A673 (cell line): ENCODE data around the gene SLC38A5. TPM values are rescaled to one million over a fixed set of nuclear protein-coding genes. Genes with fewer than 3 reads are reported as not detected.

ENCODE experiments used
- BruUV-seq: library from RNA; stranded (reverse); fragments of 400-500 nt; replicated peaks from 2 replicates; lab custom pipeline; 2021; lab: Mats Ljungman, UMichigan
- CTCF ChIA-PET: fragments of 300-600 bp; sonication (Branson Sonifier 250); formaldehyde crosslinking; loops from one replicate; lab custom pipeline; 2022; ENCODE audit warnings: antibody characterized with exemption; lab: Charles Lee
- POLR2A ChIA-PET: fragments of 300-600 bp; sonication (Branson Sonifier 250); formaldehyde crosslinking; loops from one replicate; lab custom pipeline; 2022; ENCODE audit warnings: antibody characterized with exemption; ENCODE audit not compliant: low non-redundant PET; lab: Charles Lee
- DNase-seq: peaks from one replicate; pipeline ENCODE4 v3.0.0-alpha.2; 2015; ENCODE audit warnings: low spot score
- H3K27ac ChIP-seq: fragments of 200-600 bp; sonication (generic); 2 replicates; pipeline ENCODE4 v1.5.1; 2016; ENCODE audit warnings: mixed run types, low read depth, mild to moderate bottlenecking, mixed read lengths, antibody characterized with exemption, low read length; ENCODE audit not compliant: poor library complexity, severe bottlenecking
- H3K27me3 ChIP-seq: fragments of 200-600 bp; sonication (generic); replicated peaks from 2 replicates; pipeline ENCODE4 v1.6.1; 2017; ENCODE audit warnings: mixed run types, low read depth, mild to moderate bottlenecking, mixed read lengths, antibody characterized with exemption, low read length; ENCODE audit not compliant: insufficient read depth, poor library complexity
- H3K36me3 ChIP-seq: fragments of 200-600 bp; sonication (generic); 2 replicates; pipeline ENCODE4 v1.6.1; 2016; ENCODE audit warnings: mixed run types, mild to moderate bottlenecking, mixed read lengths, antibody characterized with exemption, low read length; ENCODE audit not compliant: insufficient read depth, poor library complexity, severe bottlenecking
- H3K4me1 ChIP-seq: fragments of 200-600 bp; sonication (generic); 2 replicates; pipeline ENCODE4 v1.6.1; 2017; ENCODE audit warnings: mixed run types, mild to moderate bottlenecking, mixed read lengths, antibody characterized with exemption, low read length; ENCODE audit not compliant: insufficient read depth, poor library complexity, severe bottlenecking
- H3K4me3 ChIP-seq: fragments of 200-600 bp; sonication (generic); 2 replicates; pipeline ENCODE4 v1.5.1; 2016; ENCODE audit warnings: low read depth, mixed run types, mild to moderate bottlenecking, mixed read lengths, low read length; ENCODE audit not compliant: poor library complexity, severe bottlenecking
- H3K9me3 ChIP-seq: fragments of 200-600 bp; sonication (generic); 2 replicates; pipeline ENCODE4 v1.6.1; 2016; ENCODE audit warnings: mixed run types, low read depth, mild to moderate bottlenecking, mixed read lengths, antibody characterized with exemption, low read length; ENCODE audit not compliant: poor library complexity, severe bottlenecking
- EZH2 ChIP-seq: fragments of 200-600 bp; sonication (generic); IDR thresholded peaks from 2 replicates; pipeline ENCODE4 v1.6.1; 2017; ENCODE audit warnings: borderline replicate concordance, low read depth, mild to moderate bottlenecking, mixed read lengths, antibody characterized with exemption, low read length; ENCODE audit not compliant: poor library complexity, severe bottlenecking
- intact Hi-C: fragments of 100-400 bp; cut with micrococcal nuclease; formaldehyde crosslinking; loops from one replicate; pipeline ENCODE4 v1.10.0; 2022; ENCODE audit not compliant: unreplicated experiment
- total RNA-seq: library from RNA; stranded (reverse); gene quantifications from 2 replicates; pipeline ENCODE4 v1.2.3, GENCODE V29; 2021
- TF ChIP-seq, protein P1 (sequence below): fragments of 300-800, 200-600 bp; sonication (generic); conservative IDR thresholded peaks from 2 replicates; pipeline ENCODE4 v1.5.1; 2017; ENCODE audit warnings: low read depth, mild to moderate bottlenecking, antibody characterized with exemption, low read length, moderate library complexity, mixed read lengths

SLC38A5 gene
- total RNA-seq, 1 experiment from 2014 or later, result 112 TPM

DNA sequence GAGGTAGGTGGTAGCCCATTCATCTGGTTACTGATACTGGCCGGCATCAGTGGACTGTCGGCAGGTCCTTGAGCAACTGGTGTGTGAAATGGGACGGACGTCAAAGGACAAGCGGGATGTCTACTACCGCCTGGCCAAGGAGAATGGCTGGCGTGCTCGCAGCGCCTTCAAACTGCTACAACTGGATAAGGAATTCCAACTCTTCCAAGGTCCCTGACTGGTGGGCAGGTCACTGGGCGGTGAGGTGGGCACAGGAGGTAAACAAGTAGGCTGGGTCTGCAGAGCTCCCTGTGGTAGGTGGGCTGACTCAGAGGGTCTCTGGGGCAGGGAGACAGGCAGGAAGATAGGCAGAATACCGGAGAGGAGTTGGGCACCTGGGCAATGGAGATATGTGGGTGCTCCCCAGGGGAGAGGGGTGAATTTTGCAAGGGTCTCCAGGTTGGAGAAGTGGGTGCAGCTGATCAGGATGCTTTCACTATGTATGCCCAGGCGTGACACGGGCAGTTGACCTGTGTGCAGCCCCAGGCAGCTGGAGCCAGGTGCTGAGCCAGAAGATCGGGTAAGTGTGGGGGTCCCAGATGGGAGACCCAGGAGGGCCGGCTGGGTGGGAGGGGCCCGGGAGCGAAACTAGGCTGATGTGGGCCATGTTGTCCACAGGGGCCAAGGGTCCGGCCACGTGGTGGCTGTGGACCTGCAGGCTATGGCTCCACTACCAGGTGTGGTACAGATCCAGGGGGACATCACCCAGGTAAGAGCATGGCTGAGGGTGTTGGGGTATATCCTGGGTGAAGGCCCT, 8.1 kb upstream of the SLC38A5 start:
- no peak overlapping the region for H3K27ac ChIP-seq
- TF ChIP-seq, protein P1, sequence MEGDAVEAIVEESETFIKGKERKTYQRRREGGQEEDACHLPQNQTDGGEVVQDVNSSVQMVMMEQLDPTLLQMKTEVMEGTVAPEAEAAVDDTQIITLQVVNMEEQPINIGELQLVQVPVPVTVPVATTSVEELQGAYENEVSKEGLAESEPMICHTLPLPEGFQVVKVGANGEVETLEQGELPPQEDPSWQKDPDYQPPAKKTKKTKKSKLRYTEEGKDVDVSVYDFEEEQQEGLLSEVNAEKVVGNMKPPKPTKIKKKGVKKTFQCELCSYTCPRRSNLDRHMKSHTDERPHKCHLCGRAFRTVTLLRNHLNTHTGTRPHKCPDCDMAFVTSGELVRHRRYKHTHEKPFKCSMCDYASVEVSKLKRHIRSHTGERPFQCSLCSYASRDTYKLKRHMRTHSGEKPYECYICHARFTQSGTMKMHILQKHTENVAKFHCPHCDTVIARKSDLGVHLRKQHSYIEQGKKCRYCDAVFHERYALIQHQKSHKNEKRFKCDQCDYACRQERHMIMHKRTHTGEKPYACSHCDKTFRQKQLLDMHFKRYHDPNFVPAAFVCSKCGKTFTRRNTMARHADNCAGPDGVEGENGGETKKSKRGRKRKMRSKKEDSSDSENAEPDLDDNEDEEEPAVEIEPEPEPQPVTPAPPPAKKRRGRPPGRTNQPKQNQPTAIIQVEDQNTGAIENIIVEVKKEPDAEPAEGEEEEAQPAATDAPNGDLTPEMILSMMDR, result no peak
- TF ChIP-seq EZH2, result no peak
- no peak for DNase-seq
- no peak overlapping the region for H3K4me3 ChIP-seq
- H3K4me1 ChIP-seq, result peaks cover 8% of the 10 kb centered on the region
- H3K27me3 ChIP-seq, result no peaks in the 10 kb centered on the region
- ChIA-PET CTCF (no interaction called here), POLR2A (no interaction called here)
- H3K36me3 ChIP-seq, result peaks cover 10% of the 10 kb centered on the region
- intact Hi-C loops, result no loop called here
- BruUV-seq, result no TSS peak
- H3K9me3 ChIP-seq, result no peaks in the 10 kb centered on the region

DNA sequence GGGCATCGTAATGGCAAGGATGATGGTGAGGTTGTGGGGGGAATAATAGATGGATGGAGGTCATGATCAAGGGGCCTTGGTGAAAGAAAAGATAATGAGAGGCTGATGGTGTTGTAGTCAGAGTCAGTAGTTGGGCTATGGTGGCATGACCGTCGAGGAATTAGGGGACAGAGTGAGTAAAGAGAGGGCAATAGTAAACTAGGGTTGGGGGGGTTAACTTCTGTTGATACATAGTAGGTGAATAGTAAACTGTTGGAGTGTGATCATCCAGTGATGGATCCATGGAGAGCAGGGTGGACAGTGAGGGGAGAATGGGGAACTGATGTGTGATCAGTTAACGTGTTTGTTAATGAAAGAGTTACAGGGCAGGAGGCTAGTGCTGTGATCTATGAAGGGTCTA, 6.9 kb upstream of the SLC38A5 start:
- Histone ChIP-seq H3K27me3 (no peaks in the 10 kb centered on the region), H3K9me3 (no peaks in the 10 kb centered on the region), H3K27ac (no peak overlapping the region), H3K4me1 (peaks cover 9% of the 10 kb centered on the region), H3K4me3 (peak overlapping the region; percentile 81), H3K36me3 (peaks cover 5% of the 10 kb centered on the region)
- no peak for DNase-seq
- BruUV-seq, result no TSS peak
- intact Hi-C loops, result no loop called here
- ChIA-PET CTCF (no interaction called here), POLR2A (no interaction called here)
- TF ChIP-seq, protein P1, result no peak
- no peak for TF ChIP-seq EZH2

DNA sequence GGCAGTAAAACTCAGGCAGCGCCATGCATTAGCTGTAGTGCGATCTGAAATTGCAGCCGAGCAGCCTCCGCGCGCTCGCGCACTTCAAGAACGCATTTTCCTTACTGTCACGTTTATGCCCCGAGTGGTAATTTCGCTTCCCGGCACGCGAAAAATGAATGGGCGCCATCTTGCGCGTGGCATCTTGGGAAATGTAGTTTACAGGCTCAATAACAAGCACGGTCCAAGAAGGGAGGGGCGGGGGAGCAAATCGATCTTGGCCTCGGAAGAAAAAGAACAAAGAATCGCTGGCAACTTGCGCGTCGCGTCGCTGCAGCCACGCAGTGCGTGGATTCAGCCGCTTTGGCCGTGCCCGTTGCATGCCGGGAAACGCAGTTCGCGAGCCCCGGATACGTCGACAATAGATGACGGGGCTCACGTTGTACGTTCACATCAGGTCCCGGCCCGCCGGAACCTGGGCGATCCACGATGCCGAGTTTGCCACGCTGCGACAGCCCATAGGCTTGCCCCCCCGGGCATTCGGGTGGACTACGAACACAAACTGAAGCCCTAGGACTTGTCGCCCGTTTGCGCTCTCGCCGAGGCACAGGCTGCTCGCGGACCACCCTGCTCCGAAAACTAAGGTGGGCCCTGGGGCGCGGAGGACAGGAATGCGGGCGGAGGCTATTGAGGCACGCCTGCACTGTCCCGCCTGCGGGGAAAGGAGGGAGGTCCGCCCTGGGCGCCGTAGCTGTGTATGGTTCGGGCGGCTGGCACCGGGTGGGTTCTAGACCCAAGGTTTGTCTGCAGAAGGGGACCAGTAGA, 5.9 kb upstream of the SLC38A5 start, which contains the start of gene FTSJ1:
FTSJ1 (plus strand) TSS at position 426 of the 804 bp plus-strand sequence. CDS start 1,849 bp downstream, outside the sequence.
- Histone ChIP-seq H3K9me3 (no peaks in the 10 kb centered on the region), H3K36me3 (no peaks in the 10 kb centered on the region), H3K27ac (peak within 1 kb of the TSS; percentile 83), H3K27me3 (no peaks in the 10 kb centered on the region), H3K4me1 (peaks cover 9% of the 10 kb centered on the region), H3K4me3 (peak within 1 kb of the TSS; percentile 81)
- no peak for TF ChIP-seq EZH2
- TF ChIP-seq, protein P1, result no peak
- BruUV-seq, result no TSS peak
- DNase-seq, result peak; percentile 95
- intact Hi-C loops, result no loop called here
- ChIA-PET POLR2A (no interaction called here), CTCF (no interaction called here)
